HG03060 (cell line): Measurements from ENCODE around the gene MPIG6B.

Experiments used
- ATAC-seq: cut with Tn5 transposase; IDR thresholded peaks from one replicate; pipeline ENCODE4 v1.9.1; 2021; ENCODE audit warnings: low read depth, moderate number of reproducible peaks; ENCODE audit not compliant: unreplicated experiment

MPIG6B gene

GRCh38 chr6:31720196-31720770, 2.9 kb upstream of the MPIG6B start:
- ATAC-seq = no peak

- ATAC-seq = no peak
These were observed 1.7 kb upstream of the MPIG6B start, which contains the start of gene LY6G6C for GRCh38 chr6:31721351-31722020. TSS of gene LY6G6C (minus strand) at chr6:31721746. CDS start at chr6:31721679, 67 bp downstream.

GRCh38 chr6:31722173-31722572, 1.0 kb upstream of the MPIG6B start:
- ATAC-seq = no peak

- no peak for ATAC-seq
These were observed 963 bp downstream of the MPIG6B start for GRCh38 chr6:31723980-31724691.

GRCh38 chr6:31725502-31726350, 2.6 kb downstream of the MPIG6B start:
- ATAC-seq = no peak

GRCh38 chr6:31727034-31727716, 4.0 kb downstream of the MPIG6B start:
- ATAC-seq = peak; percentile 42

- no peak for ATAC-seq
These were observed 4.8 kb downstream of the MPIG6B start for GRCh38 chr6:31727717-31728671.

- ATAC-seq = no peak
These were observed 5.8 kb downstream of the MPIG6B start, which contains the start of gene DDAH2 for GRCh38 chr6:31728767-31729514. TSS of gene DDAH2 (minus strand) at chr6:31729299. CDS start at chr6:31729161, 138 bp downstream.

GRCh38 chr6:31729515-31729978, 6.4 kb downstream of the MPIG6B start:
- no peak for ATAC-seq

GRCh38 chr6:31729979-31730630, 6.9 kb downstream of the MPIG6B start:
- ATAC-seq = no peak

- ATAC-seq = no peak
These were observed 7.5 kb downstream of the MPIG6B start for GRCh38 chr6:31730631-31731086.

- no peak for ATAC-seq
These were observed 8.9 kb downstream of the MPIG6B start for GRCh38 chr6:31732029-31732428.

GRCh38 chr6:31733734-31734133, 10.6 kb downstream of the MPIG6B start:
- no peak for ATAC-seq

GRCh38 chr6:31734247-31734820, 11.2 kb downstream of the MPIG6B start:
- no peak for ATAC-seq

GRCh38 chr6:31734821-31735406, 11.7 kb downstream of the MPIG6B start:
- ATAC-seq = no peak

GRCh38 chr6:31736021-31736767, 13.0 kb downstream of the MPIG6B start, which contains the start of gene CLIC1:
TSS of gene CLIC1 (minus strand) at chr6:31736530. CDS start at chr6:31736300, 230 bp downstream.
- no peak for ATAC-seq
